SK-N-SH treated with all-trans-retinoic acid at 6 μM for 48 hours (cell line): ENCODE results near the gene DNAAF5.

Source experiments
- ATAC-seq: fragments of 200-7000 bp; cut with Tn5 transposase; 3 replicates; pipeline ENCODE4 v1.9.1; 2020; ENCODE audit warnings: mild to moderate bottlenecking, moderate library complexity
- ARNTL ChIP-seq: fragments of 450-650 bp; formaldehyde crosslinking; IDR thresholded peaks from 2 replicates; pipeline ENCODE4 v1.5.0; 2020; ENCODE audit warnings: low read depth, mild to moderate bottlenecking, moderate library complexity, borderline replicate concordance
- BACH2 ChIP-seq: fragments of 250-450 bp; sonication (Bioruptor Pico); IDR thresholded peaks from 2 replicates; pipeline ENCODE4 v1.9.0; 2021; ENCODE audit warnings: mild to moderate bottlenecking, borderline replicate concordance
- CSDC2 ChIP-seq: fragments of 250-450 bp; sonication (Bioruptor Pico); IDR thresholded peaks from 2 replicates; pipeline ENCODE4 v1.5.0; 2020; ENCODE audit warnings: mild to moderate bottlenecking, moderate library complexity
- ESRRG ChIP-seq: fragments of 250-450 bp; sonication (Bioruptor Pico); IDR thresholded peaks from 2 replicates; pipeline ENCODE4 v1.6.1; 2021; ENCODE audit warnings: mild to moderate bottlenecking
- GLIS3 ChIP-seq: fragments of 250-450 bp; sonication (Bioruptor Pico); IDR thresholded peaks from 2 replicates; pipeline ENCODE4 v1.5.0; 2020; ENCODE audit warnings: mild to moderate bottlenecking, moderate library complexity
- ISL1 ChIP-seq: fragments of 250-450 bp; sonication (Bioruptor Pico); IDR thresholded peaks from 2 replicates; pipeline ENCODE4 v2.1.2; 2022; ENCODE audit warnings: mild to moderate bottlenecking, moderate library complexity
- OSR1 ChIP-seq: fragments of 250-450 bp; sonication (Bioruptor Pico); IDR thresholded peaks from 2 replicates; pipeline ENCODE4 v1.8.0; 2022; ENCODE audit warnings: moderate library complexity, mild to moderate bottlenecking, inconsistent platforms
- PPARA ChIP-seq: fragments of 250-450 bp; sonication (Bioruptor Pico); IDR thresholded peaks from 2 replicates; pipeline ENCODE4 v1.5.0; 2020; ENCODE audit warnings: mild to moderate bottlenecking, borderline replicate concordance
- RARB ChIP-seq: fragments of 250-450 bp; sonication (Bioruptor Pico); IDR thresholded peaks from 2 replicates; pipeline ENCODE4 v1.8.0; 2021; ENCODE audit warnings: mild to moderate bottlenecking, moderate library complexity
- SNAI2 ChIP-seq: fragments of 250-450 bp; sonication (Bioruptor Pico); IDR thresholded peaks from 2 replicates; pipeline ENCODE4 v1.5.0; 2020; ENCODE audit warnings: mild to moderate bottlenecking, moderate library complexity
- TCF4 ChIP-seq: fragments of 250-450 bp; sonication (Bioruptor Pico); IDR thresholded peaks from 2 replicates; pipeline ENCODE4 v1.8.0; 2021; ENCODE audit warnings: mild to moderate bottlenecking, moderate library complexity, borderline replicate concordance
- TOX ChIP-seq: fragments of 250-450 bp; sonication (Bioruptor Pico); IDR thresholded peaks from 2 replicates; pipeline ENCODE4 v1.8.0; 2021; ENCODE audit warnings: mild to moderate bottlenecking, moderate library complexity, borderline replicate concordance
- ZC3H10 ChIP-seq: fragments of 250-450 bp; sonication (Bioruptor Pico); IDR thresholded peaks from 2 replicates; pipeline ENCODE4 v1.5.1; 2021; ENCODE audit warnings: mild to moderate bottlenecking, moderate library complexity
- ZFP3 ChIP-seq: fragments of 250-450 bp; sonication (Bioruptor Pico); IDR thresholded peaks from 2 replicates; pipeline ENCODE4 v1.5.0; 2020; ENCODE audit warnings: mild to moderate bottlenecking, moderate library complexity
- ZFP30 ChIP-seq: fragments of 450-650 bp; formaldehyde crosslinking; IDR thresholded peaks from 2 replicates; pipeline ENCODE4 v1.5.0; 2022; ENCODE audit warnings: mild to moderate bottlenecking, moderate library complexity
- ZNF565 ChIP-seq: fragments of 450-650 bp; formaldehyde crosslinking; conservative IDR thresholded peaks from 2 replicates; pipeline ENCODE4 v1.5.0; 2020; ENCODE audit warnings: low read depth, mild to moderate bottlenecking, moderate library complexity
- ZNF70 ChIP-seq: fragments of 450-650 bp; formaldehyde crosslinking; IDR thresholded peaks from 2 replicates; pipeline ENCODE4 v1.5.0; 2020; ENCODE audit warnings: mild to moderate bottlenecking, moderate library complexity
- ZNF8 ChIP-seq: fragments of 450-650 bp; formaldehyde crosslinking; IDR thresholded peaks from 2 replicates; pipeline ENCODE4 v1.5.0; 2020; ENCODE audit warnings: mild to moderate bottlenecking, moderate library complexity
- TF ChIP-seq, protein P1 (sequence below): fragments of 250-450 bp; sonication (Bioruptor Pico); IDR thresholded peaks from 2 replicates; pipeline ENCODE4 v1.5.1; 2020; ENCODE audit warnings: low read depth, mild to moderate bottlenecking, moderate library complexity
- TF ChIP-seq, protein P2 (sequence below): fragments of 250-450 bp; sonication (Bioruptor Pico); IDR thresholded peaks from 2 replicates; pipeline ENCODE4 v1.5.0; 2020; ENCODE audit warnings: mild to moderate bottlenecking, moderate library complexity
- TF ChIP-seq, protein P3 (sequence below): fragments of 250-450 bp; sonication (Bioruptor Pico); IDR thresholded peaks from 2 replicates; pipeline ENCODE4 v1.8.0; 2021; ENCODE audit warnings: low read depth, mild to moderate bottlenecking, moderate library complexity, borderline replicate concordance

DNAAF5 gene

DNA sequence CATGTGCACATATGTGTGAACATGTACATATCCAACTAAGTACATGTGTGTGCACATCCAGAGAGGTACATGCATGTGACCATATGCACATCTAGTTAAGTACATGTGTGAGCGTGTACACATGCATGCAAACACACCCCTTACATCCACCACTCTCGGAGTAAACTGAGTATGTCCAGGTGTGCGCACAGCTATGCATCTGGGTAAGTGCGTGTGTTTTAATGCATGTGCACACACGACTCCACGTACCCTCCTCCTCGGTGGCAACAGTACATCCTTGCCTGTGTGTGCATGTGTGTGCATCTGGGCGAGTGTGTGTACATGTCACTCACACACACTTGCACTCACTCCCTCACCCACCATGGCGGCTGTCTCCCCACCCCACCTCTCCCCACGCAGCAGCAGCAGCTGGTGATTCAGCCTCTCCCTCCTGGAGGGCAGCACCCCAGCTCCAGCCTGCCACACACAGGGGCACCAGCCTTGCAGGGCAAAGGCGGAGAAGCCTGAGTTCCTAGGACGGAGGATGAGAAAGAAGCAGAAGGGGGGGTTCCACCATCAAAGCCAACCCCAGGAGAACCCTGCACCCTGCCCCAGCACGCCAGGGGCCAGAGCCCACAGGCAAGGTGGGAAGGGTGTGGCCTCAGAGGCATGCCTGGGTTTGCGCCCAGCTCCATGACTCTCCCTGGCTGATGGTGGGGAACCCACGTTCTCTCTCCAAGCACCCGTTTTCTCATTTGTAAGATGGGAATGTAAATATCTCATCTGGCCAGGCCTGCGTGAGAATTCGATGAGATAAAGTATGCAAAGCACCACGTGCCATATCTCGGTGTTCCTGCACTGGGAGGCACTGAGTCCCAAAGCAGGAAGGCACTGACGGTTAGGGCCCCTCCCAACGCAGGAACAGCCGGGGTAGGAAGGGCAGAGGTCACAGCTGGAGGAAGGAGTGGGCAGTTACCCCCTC, 27.7 kb upstream of the DNAAF5 start:
- no peak; the same call in 2 of the 3 replicates for ATAC-seq

DNA sequence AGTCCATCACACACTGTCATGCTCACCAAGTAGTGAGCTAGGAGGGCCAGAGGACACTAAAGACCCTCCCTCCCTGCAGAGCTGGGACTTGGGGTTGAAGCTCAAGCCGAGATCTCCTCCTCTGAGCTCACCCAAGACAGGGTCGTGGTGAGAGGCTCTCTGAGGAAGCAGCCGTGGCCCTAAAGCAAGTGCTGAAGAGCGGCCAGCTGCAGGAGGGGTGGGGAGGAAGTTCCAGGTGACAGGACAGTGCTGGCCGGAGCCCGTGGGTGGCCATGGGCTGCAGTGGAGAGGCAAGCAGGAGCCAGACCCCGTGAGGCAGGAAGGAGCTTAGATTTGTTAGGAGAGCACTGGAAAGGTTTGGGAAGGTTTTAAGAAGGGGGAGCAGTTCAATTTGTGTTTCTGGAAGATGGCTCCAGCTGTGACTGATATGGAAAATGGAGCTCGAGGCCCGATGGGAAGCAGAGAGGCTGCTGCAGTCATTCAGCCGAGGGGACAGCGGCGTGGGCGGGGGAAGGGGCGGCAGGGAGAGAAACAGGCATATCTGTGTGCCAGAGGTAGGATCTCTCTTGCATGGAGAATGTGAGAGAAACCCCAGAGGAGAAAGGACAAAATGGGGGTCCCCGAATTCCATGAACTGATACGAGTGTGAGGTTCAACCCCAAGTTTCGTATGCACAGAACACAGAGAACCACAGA, 26.9 kb upstream of the DNAAF5 start:
- ATAC-seq: no peak
- no peak for TF ChIP-seq ZFP3
- TF ChIP-seq, protein P1, sequence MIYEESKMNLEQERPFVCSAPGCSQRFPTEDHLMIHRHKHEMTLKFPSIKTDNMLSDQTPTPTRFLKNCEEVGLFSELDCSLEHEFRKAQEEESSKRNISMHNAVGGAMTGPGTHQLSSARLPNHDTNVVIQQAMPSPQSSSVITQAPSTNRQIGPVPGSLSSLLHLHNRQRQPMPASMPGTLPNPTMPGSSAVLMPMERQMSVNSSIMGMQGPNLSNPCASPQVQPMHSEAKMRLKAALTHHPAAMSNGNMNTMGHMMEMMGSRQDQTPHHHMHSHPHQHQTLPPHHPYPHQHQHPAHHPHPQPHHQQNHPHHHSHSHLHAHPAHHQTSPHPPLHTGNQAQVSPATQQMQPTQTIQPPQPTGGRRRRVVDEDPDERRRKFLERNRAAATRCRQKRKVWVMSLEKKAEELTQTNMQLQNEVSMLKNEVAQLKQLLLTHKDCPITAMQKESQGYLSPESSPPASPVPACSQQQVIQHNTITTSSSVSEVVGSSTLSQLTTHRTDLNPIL (CRISPR knock-in tag): no peak
- TF ChIP-seq ZNF70 (CRISPR knock-in tag): no peak
- TF ChIP-seq TCF4: no peak
- no peak for TF ChIP-seq TOX (CRISPR knock-in tag)
- TF ChIP-seq ISL1 (CRISPR knock-in tag): no peak
- no peak for TF ChIP-seq PPARA
- TF ChIP-seq ESRRG (CRISPR knock-in tag): no peak
- TF ChIP-seq ARNTL: no peak
- TF ChIP-seq, protein P2, sequence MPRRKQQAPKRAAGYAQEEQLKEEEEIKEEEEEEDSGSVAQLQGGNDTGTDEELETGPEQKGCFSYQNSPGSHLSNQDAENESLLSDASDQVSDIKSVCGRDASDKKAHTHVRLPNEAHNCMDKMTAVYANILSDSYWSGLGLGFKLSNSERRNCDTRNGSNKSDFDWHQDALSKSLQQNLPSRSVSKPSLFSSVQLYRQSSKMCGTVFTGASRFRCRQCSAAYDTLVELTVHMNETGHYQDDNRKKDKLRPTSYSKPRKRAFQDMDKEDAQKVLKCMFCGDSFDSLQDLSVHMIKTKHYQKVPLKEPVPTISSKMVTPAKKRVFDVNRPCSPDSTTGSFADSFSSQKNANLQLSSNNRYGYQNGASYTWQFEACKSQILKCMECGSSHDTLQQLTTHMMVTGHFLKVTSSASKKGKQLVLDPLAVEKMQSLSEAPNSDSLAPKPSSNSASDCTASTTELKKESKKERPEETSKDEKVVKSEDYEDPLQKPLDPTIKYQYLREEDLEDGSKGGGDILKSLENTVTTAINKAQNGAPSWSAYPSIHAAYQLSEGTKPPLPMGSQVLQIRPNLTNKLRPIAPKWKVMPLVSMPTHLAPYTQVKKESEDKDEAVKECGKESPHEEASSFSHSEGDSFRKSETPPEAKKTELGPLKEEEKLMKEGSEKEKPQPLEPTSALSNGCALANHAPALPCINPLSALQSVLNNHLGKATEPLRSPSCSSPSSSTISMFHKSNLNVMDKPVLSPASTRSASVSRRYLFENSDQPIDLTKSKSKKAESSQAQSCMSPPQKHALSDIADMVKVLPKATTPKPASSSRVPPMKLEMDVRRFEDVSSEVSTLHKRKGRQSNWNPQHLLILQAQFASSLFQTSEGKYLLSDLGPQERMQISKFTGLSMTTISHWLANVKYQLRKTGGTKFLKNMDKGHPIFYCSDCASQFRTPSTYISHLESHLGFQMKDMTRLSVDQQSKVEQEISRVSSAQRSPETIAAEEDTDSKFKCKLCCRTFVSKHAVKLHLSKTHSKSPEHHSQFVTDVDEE (CRISPR knock-in tag): no peak
- TF ChIP-seq, protein P3, sequence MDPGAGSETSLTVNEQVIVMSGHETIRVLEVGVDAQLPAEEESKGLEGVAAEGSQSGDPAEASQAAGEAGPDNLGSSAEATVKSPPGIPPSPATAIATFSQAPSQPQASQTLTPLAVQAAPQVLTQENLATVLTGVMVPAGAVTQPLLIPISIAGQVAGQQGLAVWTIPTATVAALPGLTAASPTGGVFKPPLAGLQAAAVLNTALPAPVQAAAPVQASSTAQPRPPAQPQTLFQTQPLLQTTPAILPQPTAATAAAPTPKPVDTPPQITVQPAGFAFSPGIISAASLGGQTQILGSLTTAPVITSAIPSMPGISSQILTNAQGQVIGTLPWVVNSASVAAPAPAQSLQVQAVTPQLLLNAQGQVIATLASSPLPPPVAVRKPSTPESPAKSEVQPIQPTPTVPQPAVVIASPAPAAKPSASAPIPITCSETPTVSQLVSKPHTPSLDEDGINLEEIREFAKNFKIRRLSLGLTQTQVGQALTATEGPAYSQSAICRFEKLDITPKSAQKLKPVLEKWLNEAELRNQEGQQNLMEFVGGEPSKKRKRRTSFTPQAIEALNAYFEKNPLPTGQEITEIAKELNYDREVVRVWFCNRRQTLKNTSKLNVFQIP (CRISPR knock-in tag): no peak
- TF ChIP-seq ZNF565: no peak

More for the DNA sequence above, 27.7 kb upstream of the DNAAF5 start:
- TF ChIP-seq SNAI2 (CRISPR knock-in tag): no peak
- no peak for TF ChIP-seq ZFP3
- TF ChIP-seq ESRRG (CRISPR knock-in tag): no peak
- TF ChIP-seq RARB (CRISPR knock-in tag): no peak
- TF ChIP-seq OSR1 (CRISPR knock-in tag): no peak
- no peak for TF ChIP-seq ZNF8 (CRISPR knock-in tag)
- TF ChIP-seq, protein P3 (CRISPR knock-in tag): no peak
- no peak for TF ChIP-seq GLIS3 (CRISPR knock-in tag)
- no peak for TF ChIP-seq TOX (CRISPR knock-in tag)
- no peak for TF ChIP-seq BACH2 (CRISPR knock-in tag)
- no peak for TF ChIP-seq ISL1 (CRISPR knock-in tag)
- TF ChIP-seq CSDC2 (CRISPR knock-in tag): no peak
- no peak for TF ChIP-seq TCF4
- no peak for TF ChIP-seq ZNF70 (CRISPR knock-in tag)
- no peak for TF ChIP-seq ZFP30 (CRISPR knock-in tag)
- TF ChIP-seq ZC3H10: no peak

DNA sequence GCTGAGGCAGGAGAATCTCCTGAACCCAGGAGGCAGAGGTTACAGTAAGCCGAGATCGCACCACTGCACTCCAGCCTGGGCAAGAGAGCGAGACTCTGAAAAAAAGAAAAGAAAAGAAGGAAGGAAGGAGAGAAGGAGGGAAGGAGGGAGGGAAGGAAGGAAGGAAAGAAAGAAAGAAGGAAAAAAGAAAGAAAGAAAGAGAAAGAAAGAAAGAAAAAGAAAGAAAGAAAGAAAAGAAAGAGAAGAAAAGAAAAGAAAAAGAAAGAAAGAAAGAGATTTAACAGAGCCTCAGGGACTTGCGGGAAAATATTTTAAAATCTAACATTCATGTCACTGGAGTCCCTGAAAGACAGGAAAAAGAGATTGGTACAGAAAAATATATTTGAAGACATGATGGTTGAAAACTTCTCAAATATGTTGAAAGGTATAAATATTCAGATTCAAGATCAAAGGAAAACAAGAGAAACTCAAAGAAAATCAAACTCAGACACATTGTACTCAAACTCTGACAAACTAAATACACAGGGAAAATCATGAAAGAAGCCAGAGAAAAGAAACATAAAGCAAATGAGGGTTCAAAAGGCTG, 25.3 kb upstream of the DNAAF5 start:
- no peak for TF ChIP-seq ARNTL
- TF ChIP-seq, protein P3 (CRISPR knock-in tag): no peak
- no peak for TF ChIP-seq ZC3H10
- TF ChIP-seq ZNF565: no peak
- no peak for ATAC-seq
